Astrocyte of the hippocampus (primary cell): ENCODE measurements around the gene SERPINA10.

Experiments used
- DNase-seq: peaks from one replicate; pipeline ENCODE4 v3.0.0; 2011; ENCODE audit warnings: low read depth, low spot score

Gene SERPINA10, protein sequence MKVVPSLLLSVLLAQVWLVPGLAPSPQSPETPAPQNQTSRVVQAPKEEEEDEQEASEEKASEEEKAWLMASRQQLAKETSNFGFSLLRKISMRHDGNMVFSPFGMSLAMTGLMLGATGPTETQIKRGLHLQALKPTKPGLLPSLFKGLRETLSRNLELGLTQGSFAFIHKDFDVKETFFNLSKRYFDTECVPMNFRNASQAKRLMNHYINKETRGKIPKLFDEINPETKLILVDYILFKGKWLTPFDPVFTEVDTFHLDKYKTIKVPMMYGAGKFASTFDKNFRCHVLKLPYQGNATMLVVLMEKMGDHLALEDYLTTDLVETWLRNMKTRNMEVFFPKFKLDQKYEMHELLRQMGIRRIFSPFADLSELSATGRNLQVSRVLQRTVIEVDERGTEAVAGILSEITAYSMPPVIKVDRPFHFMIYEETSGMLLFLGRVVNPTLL

DNA sequence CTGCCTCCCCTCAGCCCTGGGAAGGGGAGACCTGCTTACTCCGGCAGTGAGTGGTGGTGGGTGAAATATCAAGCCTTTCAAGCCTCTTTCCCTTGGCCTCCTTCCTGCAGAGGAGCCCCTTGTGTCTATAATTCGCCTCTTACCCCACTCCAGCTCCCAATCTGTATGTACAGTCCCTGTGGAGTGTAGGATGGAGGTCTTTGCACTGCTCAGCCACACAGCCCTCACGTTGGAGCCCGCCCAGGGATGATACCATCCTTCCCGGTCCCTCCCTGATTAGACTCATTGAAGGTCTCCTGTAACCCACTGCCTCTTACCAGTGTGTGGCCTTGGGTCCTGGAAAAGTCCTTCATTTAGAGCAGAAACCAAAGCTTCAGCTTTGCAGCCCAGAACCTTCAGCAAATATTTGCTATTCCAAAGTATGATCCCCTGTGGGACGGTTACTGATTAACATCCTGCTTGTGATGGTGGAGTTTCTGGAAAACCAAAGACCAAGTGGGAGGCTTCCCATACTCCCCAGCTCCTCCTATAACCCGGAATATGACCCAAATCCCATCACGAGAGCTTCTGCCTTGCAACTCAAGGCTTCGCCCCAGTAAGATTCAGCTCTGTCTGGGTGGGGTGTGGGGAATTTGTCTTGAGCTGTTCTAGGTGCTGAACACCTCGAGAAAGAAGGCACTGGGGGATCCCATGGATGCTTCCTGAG is at the start of gene SERPINA10:
TSS of gene SERPINA10 (minus strand) at position 397 of the 706 bp plus-strand sequence. CDS start 2,675 bp downstream, outside the sequence.
- DNase-seq = no peak

DNA sequence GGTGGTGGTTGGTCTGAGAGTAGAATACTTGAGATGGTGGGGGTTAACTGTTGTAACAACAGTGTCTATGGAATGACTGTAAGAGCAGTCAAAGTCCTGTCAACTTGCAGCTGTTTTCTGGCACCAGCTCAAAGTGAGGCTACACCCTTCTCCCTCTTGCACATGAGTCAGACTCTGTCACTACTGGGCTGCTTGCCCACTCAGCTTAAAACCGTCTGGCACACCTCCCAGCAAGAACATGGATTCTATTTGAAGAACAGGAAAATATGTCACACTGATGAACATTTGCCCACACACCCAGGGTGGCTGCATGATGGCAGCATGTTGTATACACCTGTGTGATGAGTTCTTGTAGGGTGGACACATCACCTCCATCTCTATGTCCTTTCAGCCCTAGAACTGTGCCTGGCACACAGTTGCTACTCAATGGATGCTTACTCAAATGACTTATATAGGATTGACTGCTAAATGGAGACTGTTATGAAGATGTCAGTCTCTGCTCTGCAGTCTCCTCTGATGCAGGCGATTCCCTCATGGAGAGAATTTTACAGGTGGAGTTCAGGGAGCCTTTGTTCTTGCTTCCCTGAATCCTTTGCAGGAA is 49.4 kb upstream of the SERPINA10 start:
- peak; percentile 98 for DNase-seq

DNA sequence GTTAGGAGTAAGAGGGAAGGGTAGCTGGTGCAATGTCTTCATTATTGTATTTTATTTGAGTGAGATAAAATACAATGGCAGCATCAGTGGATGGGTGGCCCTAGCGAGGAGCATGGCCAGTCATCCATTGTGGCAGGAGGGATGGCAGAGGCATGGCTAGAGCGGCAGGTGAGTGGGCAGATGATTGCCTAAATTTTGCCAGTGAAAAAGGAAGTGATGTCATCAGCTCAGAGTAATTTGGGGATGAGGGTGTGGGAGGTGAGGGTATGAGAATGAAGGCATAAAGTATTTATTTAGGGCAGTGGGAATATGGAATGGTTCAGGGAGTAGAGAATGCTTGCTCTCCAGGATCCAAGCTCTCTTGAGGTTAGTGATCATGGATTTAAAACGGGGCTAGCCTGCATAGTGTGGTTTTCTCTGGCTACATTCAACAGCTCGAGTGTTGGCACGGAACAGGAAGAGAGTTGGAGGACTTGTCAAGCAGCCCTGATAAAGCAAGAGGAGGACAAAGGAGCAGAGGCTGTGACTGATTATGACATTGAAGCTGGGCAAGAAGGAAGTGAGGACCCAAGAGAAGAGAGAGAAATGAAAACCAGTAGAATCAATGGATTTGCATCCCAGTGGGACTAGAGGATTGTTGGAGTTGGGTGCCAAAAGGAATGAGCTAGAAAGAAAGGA is 48.7 kb upstream of the SERPINA10 start:
- peak; percentile 58 for DNase-seq

DNA sequence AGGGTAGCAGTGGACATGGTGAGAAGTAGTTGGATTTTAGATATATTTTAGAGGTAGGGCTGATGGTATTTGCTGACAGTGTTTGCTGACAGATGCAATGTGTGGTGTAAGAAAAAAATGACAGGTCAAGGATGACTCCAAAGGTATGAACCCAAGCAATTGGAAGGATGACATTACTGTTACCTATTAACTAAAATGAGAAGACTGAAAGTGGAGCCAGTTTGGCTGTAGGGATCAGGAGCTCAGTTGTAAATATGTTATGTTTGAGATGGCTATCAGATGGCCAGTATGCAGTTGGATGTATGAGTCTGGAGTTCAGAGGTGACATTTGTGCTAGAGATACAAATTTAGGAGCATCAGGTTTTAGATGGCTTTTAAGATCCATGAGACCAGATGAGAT is 47.5 kb upstream of the SERPINA10 start:
- no peak for DNase-seq

DNA sequence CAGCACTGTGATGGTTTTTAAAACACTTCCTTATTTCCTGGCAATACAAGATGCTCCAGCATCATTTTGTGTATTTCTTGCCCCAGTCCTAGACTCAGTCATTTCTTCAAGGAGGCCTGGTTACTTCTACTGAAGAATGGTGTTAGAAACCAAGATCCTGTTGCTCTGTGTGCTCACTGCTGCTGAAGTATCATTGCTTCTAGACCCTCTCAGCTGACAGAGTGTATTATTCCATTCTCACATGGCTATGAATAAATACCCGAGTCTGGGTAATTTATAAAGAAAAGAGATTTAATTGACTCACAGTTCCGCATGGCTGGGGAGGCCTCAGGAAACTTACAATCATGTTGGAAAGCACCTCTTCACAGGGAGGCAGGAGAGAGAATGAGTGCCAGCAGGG is 45.0 kb upstream of the SERPINA10 start:
- no peak for DNase-seq

DNA sequence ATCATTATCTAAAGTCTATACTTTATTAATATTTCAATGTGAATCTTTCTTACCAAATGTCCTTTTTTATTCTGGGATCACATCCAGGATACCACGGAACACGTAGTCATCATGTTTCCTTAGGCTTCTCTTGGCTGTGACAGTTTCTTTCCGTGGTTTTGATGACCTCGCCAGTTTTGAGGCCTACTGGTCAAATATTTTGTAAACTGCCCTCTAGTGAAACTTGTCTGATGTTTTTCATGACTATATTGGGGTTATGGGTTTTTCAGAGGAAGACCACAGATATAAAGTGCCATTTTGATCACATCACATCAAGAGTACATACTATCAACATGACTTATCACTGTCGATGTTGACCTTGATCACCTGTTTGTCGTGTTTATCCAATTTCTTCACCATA is 44.2 kb upstream of the SERPINA10 start:
- peak; percentile 15 for DNase-seq

DNA sequence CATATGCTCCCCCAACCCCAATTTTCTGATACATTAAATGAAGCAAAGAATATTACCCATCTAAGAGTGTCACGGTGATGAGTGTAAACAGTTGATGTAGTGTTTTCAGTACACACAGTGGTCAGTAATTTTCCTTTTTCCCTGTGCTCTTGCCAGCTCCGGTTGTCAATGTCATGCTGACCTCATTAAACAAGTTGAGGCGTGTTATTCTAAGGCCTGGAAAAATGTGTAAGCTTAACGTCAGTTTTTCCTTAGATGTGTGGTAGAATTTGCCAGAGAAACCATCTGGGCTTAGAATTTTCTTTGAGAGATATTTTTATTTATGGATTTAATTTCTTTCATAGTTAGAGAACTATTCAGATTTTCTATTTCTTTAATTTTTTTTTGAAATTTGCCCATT is 41.8 kb upstream of the SERPINA10 start:
- peak; percentile 26 for DNase-seq

DNA sequence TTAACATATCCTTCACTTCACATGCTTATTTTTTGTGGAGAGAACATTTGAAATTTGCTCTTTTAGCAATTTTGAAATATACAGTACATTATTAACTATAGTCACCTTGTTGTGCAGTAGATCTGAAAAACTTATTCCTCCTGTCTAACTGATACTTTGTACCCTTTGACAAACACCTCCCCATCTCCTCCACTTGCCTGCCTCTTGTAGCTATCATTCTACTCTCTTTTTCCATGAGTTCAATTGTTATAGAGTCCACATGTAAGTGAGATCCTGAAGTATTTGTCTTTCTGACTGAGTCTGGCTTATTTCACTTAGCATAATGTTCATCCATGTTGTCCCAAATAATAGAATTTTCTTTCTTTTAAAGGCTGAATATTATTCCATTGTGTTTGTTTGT is 39.5 kb upstream of the SERPINA10 start:
- DNase-seq = no peak

DNA sequence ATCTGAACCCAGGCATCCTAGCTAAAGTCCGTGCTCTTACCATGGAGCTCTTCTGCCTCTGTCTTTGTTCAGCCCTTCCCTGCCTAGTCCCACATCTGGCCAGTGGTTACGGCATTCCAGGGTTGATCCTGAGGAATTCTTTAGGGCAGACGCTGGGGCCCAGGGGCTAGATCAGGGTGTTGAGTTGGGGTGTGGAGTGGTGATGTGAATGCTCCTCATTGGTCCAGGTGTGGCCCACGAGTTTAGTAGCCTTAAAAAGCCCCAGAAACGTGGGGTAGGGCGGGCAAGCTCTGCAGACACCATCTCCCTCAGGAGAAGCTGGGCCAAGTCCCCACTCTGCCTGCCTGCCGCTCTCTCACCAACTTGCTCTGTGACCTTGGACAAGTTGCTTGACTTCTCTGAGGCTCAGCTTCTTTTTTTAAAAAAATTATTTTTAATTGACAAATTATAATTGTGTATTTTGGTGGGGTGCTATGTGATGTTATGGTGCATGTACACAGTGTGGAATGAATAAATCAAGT is 39.1 kb upstream of the SERPINA10 start:
- no peak for DNase-seq

DNA sequence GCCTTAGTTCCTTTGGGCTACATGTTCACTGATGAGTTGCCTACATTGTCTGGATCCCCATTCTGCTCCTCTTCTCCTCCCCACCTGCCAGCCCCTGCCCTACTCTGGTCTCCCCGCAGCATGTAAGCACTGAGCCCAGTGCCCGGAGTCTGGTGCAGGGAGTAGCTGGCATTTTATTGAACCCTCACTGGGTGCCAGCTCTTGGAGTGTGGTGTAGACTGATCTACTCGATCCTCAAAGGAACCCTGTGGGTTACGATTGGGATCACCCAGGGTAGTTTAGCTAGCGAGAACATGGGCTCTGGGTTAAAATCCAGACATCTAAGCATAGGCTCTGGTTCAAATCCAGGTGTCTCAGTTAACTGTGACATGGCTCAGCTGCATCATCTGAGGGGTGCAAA is 38.4 kb upstream of the SERPINA10 start:
- DNase-seq = no peak

DNA sequence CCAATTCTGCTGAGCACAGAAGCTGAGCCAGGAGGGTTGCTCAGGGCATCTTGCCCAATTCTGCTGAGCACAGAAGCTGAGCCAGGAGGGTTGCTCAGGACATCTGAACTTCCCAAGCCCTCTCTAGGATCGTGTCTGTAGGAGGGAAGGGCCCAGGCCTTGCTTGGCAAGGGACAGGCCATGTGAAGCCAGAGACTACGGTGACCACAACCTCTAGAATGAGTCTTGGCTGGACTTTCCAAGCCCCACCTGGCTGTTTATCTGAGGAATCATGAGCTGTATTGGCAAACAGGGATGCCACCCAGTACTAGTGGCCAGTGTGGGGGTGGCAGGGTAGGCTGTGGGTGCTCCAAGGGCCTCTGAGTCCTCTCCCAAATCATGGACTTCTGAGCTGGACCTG is 37.8 kb upstream of the SERPINA10 start:
- DNase-seq = no peak

DNA sequence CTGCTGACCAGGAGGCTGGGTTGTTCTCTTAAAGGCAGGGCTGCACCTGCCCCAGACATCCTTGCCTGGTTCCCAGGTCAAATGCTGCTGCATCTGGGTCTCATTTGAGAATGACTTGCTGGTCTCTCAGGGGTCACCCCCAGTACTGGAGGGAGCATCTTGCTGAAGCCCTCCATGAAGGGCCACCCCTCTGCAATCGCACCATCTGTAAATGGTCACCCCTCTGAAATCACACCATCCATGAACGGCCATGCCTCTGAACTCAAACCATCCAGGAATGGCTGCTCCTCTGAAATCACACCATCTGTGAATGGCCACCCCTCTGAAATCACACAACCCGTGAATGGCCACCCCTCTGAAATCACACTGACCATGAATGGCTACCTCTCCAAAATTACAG is 37.4 kb upstream of the SERPINA10 start:
- no peak for DNase-seq

DNA sequence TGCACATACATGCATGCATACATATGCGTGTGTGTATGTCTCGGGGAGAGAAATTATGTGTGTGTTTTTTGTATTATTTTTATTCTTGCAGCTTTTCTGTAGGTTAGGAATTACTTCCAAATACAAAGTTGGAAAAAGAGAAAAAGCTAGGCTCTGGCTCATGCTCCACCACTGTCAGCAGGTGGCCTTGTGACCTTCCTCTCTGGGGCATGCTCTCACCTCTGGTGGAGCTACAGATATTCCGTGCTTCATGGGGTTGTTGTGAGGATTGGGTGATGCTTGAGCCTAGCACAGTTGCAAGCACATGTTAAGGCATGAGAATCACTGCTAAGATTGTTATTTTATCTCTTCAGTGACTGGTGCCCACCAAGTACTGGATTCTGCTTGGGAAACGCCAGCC is 36.8 kb upstream of the SERPINA10 start:
- no peak for DNase-seq

DNA sequence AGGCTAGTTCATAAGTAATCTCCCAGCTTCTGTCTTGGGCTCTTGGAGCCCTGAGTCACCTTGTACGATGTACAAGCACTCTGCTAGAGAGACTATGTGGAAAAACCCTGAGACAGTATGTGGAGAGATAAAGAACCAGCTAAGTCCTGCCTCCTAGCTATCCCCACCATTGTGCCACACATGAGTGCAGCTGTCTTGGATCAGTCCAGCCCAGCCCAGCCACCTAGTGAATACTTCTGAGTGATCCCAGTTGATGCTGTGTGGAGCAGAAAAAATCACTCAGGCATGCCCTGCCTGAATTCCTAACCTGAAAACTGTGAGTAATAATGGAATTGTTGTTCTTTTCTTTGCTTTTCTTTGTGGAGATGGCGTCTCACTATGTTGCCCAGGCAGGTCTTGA is 35.1 kb upstream of the SERPINA10 start:
- DNase-seq = no peak

DNA sequence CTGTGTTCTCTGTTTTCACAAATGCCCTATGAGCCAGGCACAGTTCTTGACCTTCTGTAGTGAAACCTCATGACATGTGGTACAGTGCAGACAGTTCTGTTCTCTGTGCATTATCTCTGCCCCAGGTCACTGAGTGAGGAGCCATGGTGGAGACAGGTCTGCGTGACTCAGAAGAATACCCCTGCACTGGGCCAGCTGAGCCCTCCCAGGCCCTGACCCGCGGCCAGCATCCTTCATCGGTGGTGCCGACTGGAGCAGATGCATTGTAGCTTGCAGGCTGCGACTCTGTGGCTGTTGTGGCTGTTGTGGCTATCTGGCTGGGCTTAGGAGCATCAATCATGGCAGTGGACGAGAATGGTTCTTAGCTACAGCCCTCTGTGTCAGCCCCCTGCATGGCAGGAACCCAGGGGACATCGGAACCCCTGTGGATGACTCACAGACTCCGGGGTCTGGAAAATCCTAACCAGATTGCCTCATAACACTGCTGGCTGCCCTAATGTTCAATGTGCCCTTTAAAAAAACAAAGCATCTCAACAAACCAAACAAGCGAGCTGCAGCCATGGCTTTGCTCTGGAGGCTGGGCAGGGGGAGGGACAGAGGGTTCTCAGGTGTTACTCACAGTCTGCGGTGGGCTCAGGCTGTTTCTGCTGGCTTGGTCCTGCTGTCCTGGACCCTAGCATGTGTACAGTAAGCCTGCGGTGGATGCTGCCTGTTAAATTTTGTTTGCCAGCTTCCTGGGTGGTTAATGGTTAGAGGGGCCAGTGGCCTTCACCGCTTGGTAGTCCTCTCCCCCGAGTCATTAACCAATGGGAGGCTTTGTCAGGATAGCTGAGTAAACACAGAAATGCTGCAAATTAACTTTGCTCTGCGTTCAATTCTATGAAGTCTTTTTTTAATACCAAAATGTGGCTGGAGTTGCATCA is 29.8 kb upstream of the SERPINA10 start, which contains the start of gene SERPINA6:
TSS of gene SERPINA6 (minus strand) at position 689 of the 923 bp plus-strand sequence. CDS start 8,688 bp downstream, outside the sequence.
- DNase-seq = peak; percentile 78

DNA sequence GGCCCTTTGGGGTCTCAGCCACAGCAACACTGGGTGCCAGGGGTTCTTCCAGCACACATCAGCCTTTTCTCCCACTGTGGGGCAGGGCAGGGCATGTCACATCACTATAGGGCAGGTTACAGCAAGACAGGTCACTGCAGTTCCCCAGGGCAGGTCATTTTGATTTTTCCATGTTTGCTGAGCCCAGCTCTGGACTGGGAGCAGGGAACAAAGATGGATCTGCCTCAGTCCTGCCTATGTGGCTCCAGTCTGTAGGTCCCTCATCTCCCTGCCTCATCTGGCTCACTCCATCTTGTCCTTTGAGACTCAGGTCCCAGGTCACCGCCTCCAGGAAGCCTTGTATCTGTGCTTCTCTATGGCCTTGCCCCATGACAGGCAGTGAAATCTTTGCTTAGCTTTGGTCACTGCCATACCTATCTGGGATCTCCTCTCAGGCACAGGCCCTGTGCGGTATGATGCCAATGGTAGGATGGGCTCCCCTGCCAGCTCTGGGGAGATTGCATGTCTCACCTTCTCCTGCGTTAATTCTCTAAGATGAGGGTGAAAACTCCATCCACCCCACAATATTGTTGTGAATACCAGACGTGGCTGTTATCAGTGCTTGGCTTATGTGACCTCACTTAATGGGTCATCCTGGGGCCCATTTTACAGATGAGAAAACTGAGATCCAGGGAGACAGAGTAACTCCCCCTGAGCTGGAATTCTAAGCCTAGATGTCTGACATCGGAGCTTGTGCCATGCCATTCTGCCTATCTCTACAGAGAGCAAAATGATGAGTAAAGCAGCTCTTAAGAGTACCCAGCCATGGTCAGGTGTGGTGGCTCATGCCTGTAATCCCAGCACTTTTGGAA is 28.6 kb upstream of the SERPINA10 start:
- DNase-seq = no peak

DNA sequence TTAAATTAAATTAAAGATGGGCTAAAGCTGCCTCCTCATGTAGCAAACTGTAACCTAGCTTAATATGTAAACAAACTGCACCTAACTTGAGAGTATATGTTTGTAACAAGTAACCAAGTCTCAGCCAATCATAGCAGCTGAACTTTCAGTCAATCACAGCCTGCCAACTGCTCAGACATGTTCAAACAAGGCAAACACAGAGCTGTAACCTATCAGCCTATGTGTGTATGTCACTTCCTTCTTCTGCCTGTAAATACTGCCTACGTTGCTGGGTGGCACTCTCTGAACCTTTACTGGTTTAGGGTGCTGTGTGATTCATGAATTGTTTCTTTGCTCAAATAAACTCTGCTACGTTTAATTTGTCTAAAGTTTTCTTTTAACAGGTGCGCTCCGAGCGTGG is 27.2 kb upstream of the SERPINA10 start:
- no peak for DNase-seq

DNA sequence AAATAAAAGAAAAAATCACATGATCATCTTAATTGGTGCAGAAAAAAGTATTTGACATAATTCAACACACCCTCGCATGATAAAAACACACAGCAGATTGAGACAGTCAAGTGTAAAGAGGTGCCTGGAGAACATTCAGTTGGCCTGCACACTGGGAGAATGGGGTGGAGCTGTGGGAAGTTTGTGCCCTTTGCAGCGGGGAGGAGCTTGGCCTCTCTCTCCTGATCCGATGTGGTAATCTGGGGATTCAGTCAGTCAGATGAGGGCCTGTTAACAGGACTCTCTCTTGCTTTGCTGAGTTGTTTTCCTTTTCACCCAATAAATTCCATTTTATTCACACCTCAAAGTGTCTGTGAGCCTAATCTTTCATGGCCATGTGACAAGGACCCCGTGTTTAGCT is 24.2 kb upstream of the SERPINA10 start:
- no peak for DNase-seq

DNA sequence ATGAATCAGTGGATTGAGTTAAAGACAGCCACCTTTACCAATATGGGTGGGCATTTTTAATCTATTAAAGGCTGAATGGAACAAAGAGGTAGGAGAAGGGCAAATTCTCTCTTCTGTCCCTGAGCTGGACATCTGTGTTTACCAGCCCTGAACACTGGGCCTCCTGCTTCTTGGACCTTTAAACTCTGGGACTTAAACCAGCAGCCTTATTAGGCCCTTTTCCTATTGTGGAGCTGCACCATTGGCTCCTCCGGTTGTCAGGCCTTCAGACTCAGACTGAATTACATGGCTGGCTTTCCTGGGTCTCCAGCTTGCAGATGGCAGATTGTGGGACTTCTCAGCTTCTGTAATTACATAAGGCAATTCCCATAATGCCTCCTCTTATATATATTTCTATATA is 23.6 kb upstream of the SERPINA10 start:
- no peak for DNase-seq

DNA sequence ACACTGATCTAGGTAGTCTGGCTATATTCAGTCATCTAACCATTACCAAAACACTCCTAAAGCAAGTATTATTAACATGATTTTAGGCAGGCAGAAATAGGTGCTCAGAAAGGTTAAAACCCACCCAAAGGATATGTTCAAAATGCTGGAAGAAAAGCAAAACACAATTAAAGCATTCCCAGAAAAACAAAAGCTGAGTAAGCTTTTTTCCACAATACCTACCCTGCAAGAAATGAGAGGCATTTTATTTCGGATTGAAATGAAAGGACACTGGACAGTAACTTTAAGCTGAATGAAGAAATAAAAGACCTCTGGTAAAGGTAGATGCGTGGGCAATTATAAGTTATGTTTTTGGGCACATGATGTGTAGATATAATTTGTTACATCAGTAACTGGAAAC is 21.8 kb upstream of the SERPINA10 start:
- DNase-seq = no peak
